GM10248 (cell line): ENCODE measurements around the gene KBTBD8.

Experiments
- CTCF ChIA-PET: fragments of 300-600 bp; sonication (Branson Sonifier 250); formaldehyde crosslinking; extraction: SDS; loops from one replicate; lab custom pipeline; 2021; ENCODE audit warnings: antibody characterized with exemption; lab: Yijun Ruan, JAX
- POLR2A ChIA-PET: fragments of 350-650 bp; sonication (Branson Sonifier 250); formaldehyde crosslinking; extraction: SDS; loops from one replicate; lab custom pipeline; 2020; ENCODE audit warnings: antibody characterized with exemption; lab: Yijun Ruan, JAX
- DNase-seq: peaks from one replicate; pipeline ENCODE4 v3.0.0; 2012; ENCODE audit errors: extremely low spot score
- TF ChIP-seq, protein P1 (sequence below): IDR thresholded peaks from 2 replicates; pipeline ENCODE4 v1.5.1; 2012; ENCODE audit warnings: mild to moderate bottlenecking, low read depth; ENCODE audit errors: extremely low read depth, missing control alignments, control extremely low read depth

Gene KBTBD8

DNA sequence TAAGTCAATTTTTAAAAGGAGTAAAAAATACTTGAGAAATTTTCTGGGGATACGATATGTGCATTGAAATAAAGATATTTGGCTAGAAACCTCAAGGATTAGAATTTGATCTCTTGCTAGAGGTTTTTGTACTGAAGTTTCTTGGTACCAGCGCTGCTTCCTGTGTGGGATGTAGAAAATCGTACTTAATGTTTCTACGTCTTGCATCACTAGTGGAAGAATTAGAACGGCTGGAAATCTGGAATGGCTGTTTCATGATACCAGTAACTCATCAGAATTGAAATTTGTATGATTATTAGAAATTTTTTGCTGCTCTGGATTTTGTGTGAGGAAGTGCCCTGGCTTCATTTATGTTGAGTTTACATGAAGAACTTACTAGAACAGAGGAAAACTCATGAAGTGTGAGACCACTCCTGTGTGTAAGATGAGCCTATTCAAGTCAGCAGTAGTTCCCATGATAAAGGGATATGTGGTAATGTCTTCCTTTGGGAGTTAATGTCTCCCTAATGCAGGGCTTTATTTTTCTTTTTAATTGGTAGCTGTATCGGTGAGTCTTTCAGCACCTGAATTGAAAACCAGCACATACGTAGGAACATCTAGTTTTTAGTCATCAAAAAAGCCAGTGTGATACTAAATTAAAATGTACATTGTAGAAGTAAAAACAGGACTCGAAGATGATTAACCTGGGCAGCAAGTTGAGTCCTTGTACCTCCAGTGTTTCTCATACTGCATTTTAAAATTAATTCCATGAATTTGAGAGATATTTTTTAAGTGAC is 3.2 kb downstream of the KBTBD8 start:
- no peak for DNase-seq
- ChIA-PET POLR2A (no interaction called here), CTCF (no interaction called here)
- TF ChIP-seq, protein P1, sequence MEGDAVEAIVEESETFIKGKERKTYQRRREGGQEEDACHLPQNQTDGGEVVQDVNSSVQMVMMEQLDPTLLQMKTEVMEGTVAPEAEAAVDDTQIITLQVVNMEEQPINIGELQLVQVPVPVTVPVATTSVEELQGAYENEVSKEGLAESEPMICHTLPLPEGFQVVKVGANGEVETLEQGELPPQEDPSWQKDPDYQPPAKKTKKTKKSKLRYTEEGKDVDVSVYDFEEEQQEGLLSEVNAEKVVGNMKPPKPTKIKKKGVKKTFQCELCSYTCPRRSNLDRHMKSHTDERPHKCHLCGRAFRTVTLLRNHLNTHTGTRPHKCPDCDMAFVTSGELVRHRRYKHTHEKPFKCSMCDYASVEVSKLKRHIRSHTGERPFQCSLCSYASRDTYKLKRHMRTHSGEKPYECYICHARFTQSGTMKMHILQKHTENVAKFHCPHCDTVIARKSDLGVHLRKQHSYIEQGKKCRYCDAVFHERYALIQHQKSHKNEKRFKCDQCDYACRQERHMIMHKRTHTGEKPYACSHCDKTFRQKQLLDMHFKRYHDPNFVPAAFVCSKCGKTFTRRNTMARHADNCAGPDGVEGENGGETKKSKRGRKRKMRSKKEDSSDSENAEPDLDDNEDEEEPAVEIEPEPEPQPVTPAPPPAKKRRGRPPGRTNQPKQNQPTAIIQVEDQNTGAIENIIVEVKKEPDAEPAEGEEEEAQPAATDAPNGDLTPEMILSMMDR, result no peak

GRCh38 chr3:67005974-67006373 is 7.9 kb downstream of the KBTBD8 start:
- TF ChIP-seq, protein P1, result no peak
- POLR2A ChIA-PET, result interaction anchor here (0.6 kb wide), 1 partner anchor 8 kb away, joined by 4 read pairs; the partner anchor contains the start of gene KBTBD8
- DNase-seq, result no peak
- CTCF ChIA-PET, result interaction anchor here (0.9 to 4.3 kb wide), 5 partner anchors 9 to 108 kb away, joined by 3 to 28 read pairs (median 5); no protein-coding TSS in a partner anchor

- POLR2A ChIA-PET, result interaction anchor here (0.6 kb wide), 1 partner anchor 9 kb away, joined by 4 read pairs; the partner anchor contains the start of gene KBTBD8
- CTCF ChIA-PET, result interaction anchor here (0.9 to 4.3 kb wide), 6 partner anchors 9 to 108 kb away, joined by 3 to 28 read pairs (median 6); no protein-coding TSS in a partner anchor
Measured at GRCh38 chr3:67006460-67006859, 8.4 kb downstream of the KBTBD8 start.

GRCh38 chr3:67008388-67008787 is 10.3 kb downstream of the KBTBD8 start:
- ChIA-PET CTCF (interaction anchor here (1.2 to 4.3 kb wide), 4 partner anchors 9 to 37 kb away, joined by 3 to 28 read pairs (median 6); no protein-coding TSS in a partner anchor), POLR2A (no interaction called here)
- TF ChIP-seq, protein P1, result no peak

More at GRCh38 chr3:67006460-67006859, 8.4 kb downstream of the KBTBD8 start:
- no peak for DNase-seq
- TF ChIP-seq, protein P1, result no peak

DNA sequence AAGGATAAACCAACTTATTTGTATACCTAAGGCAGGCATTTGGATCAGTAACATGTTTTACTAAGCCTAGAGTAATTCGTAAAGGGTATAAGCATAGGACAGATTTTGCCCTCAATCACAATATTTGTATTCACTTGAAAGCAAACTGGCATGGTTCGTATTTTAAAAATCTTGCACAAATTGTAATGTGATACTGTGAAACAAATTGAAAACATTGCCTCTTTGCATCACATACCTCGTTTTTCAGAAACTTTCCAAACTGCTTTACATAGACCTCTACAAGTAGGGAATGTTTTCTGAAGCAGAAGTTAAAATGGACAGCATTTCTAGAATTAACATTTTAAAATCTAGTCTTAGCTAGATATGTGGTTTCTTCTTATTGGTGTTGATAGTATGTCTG is 11.6 kb downstream of the KBTBD8 start:
- no peak for DNase-seq
- ChIA-PET CTCF (no interaction called here), POLR2A (no interaction called here)
- TF ChIP-seq, protein P1, result no peak

More at GRCh38 chr3:67008388-67008787, 10.3 kb downstream of the KBTBD8 start:
- no peak for DNase-seq

DNA sequence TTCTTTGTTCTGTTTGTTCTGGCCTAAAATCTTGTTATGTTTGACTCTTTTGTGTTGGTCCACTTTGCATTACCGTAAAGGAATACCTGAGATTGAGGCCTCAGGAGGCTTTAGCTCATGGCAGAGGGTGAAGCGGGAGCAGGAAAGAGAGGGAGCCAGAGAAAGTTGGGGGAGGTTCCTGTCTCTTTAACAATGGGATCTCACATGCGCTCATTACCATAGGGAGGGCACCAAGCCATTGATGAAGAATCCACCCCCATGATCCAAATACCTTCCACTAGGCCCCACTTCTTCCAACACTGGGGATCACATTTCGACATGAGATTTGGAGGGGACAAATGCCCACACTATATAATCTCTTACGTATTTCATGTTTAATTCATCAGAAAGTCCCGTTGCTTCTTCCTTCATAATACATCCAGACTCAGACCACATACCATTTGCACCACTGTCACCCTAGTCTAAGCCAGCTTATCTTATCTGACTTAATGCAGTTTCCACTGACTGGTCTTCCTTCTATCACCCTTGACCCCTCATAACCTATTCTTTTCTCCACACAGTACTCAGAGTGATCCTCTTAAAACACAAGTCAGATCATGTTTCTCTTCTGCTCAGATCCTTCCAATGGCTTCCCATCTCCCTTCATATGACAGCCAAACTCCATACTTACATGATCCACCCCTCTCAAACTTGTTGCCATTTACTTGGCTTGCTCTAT is 13.5 kb downstream of the KBTBD8 start:
- ChIA-PET POLR2A (no interaction called here), CTCF (no interaction called here)
- TF ChIP-seq, protein P1, result no peak
- no peak for DNase-seq
